ENCODE data around the gene CLEC4G.
A peak's percentile ranks its signal among the peaks of the same experiment; 100 is the strongest.

Gene CLEC4G

DNA sequence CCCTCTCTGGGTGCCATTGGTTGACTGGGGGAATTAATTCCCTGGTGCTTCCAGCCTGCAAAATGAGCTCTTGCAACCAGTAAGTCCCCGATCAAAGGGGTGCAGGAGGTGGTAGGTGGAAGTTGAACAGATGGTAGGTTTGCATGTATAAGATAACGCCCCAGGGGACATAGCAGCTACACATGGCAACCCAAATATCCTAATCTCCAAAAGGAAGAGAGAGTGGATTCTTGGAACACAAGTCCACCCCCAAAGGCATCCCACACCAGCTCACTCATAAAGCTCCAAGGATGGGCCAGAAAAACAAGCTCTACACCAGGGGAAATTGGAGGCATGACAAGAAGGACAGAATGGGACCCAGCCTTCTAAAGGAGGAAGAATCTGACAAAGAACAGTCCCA, 10.7 kb upstream of the CLEC4G start:
- Mint-ChIP-seq H3K4me3 (peak overlapping the region; percentile 42), H3K27ac (peak overlapping the region; percentile 71), H3K9me3 (no peaks in the 10 kb centered on the region), H3K27me3 (no peaks in the 10 kb centered on the region), H3K4me1 (ENCODE audit: low read depth) (peaks cover 87% of the 10 kb centered on the region), H3K36me3 (ENCODE audit: low read depth) (peaks cover 98% of the 10 kb centered on the region)
- intact Hi-C loops (cut with micrococcal nuclease) = no loop called here

DNA sequence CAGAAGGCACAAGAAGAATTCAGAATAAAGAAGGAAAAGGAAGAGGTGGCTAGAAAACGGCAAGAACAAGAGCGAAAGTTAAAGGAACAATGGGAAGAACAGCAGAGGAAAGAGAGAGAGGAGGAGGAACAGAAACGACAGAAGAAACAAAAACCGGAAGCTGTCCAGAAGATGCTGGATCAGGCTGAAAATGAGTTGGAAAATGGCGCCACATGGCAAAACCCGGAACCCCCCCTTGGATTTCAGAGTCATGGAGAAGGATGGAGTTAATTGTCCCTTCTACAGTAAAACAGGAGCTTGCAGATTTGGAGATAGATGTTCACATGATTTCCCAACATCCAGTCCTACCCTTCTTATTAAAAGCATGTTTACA, 8.8 kb upstream of the CLEC4G start:
- intact Hi-C loops (cut with micrococcal nuclease) = loop anchor here (2.0 kb wide), 1 partner anchor 42 kb away; no protein-coding TSS in a partner anchor
- peaks cover 88% of the 10 kb centered on the region for H3K36me3 Mint-ChIP-seq (ENCODE audit: low read depth)
- H3K4me1 Mint-ChIP-seq (ENCODE audit: low read depth) = peaks cover 92% of the 10 kb centered on the region
- H3K9me3 Mint-ChIP-seq = no peaks in the 10 kb centered on the region
- H3K27me3 Mint-ChIP-seq = no peaks in the 10 kb centered on the region
- H3K4me3 Mint-ChIP-seq = peak overlapping the region; percentile 61
- peak overlapping the region; percentile 87 for H3K27ac Mint-ChIP-seq

DNA sequence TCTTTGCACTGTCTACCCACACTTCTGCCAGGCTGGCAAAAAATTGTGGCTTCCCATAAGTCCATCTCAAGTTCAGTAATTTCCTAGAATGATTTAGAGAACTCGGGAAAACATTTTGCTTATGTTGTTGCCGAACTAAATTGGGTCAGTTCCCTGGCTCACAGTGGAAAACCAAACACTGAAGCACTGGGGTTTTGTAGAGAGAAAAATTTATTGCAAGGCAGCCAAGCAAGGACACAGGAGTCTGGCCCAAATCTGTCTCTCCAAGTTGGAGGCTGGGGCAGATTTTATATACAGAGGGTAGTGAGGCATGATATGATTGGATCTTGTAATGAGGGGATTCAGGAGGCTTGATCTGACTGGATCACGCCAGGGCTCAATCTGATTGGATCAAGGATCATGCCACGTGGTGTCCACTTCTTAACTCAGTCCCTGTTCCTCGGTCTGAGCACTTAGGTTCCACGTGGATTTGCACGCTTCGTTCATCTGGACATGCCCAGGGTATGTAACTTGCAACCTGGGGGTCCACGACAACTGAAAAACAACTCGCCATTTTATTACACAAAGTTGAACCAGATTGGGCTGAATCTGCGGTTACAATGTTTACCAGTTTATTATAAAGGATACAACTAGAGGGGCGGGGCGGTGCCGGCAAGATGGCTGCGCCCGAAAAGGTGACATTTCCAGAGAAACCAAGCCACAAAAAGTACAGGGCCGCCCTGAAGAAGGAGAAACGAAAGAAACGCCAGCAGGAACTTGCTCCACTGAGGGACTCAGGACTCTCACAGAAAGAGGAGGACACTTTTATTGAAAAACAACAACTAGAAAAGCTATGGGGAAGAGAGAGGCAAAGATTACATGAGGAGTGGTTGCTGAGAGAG, 8.1 kb upstream of the CLEC4G start:
- Mint-ChIP-seq H3K9me3 (no peaks in the 10 kb centered on the region), H3K36me3 (ENCODE audit: low read depth) (peaks cover 89% of the 10 kb centered on the region), H3K4me1 (ENCODE audit: low read depth) (peaks cover 97% of the 10 kb centered on the region), H3K27me3 (no peaks in the 10 kb centered on the region), H3K27ac (peak overlapping the region; percentile 87), H3K4me3 (peak overlapping the region; percentile 61)
- intact Hi-C loops (cut with micrococcal nuclease) = loop anchor here (2.0 kb wide), 1 partner anchor 41 kb away; no protein-coding TSS in a partner anchor

DNA sequence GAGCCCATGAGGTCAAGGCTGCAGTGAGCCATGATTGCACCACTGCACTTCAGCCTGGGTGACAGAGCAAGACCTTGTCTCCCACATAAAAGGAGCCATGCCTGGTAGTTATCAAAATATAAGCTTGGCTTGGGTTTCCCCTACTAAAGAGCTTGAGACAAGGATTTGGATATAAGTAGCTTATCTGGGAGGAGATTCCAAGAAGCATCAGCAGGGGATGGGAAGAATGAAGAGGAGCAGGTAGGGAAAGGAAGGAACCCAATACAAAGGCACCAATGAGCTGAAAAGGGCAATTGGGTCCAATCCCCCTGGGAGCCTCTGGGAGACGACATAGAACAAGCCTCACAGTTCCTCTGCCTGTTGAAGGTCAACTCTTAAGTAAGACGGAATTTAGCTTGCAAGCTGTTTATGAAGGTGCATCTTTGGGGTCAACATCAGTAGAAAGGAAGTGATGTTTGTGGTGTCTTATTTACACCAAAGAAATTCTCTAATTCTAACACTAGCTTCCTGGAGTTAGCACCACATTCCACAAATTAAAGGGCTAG, 7.4 kb upstream of the CLEC4G start:
- Mint-ChIP-seq H3K27me3 (no peaks in the 10 kb centered on the region), H3K36me3 (ENCODE audit: low read depth) (peaks cover 89% of the 10 kb centered on the region), H3K4me1 (ENCODE audit: low read depth) (peaks cover 97% of the 10 kb centered on the region), H3K9me3 (no peaks in the 10 kb centered on the region), H3K4me3 (no peak overlapping the region), H3K27ac (peak overlapping the region; percentile 87)
- intact Hi-C loops (cut with micrococcal nuclease) = no loop called here

DNA sequence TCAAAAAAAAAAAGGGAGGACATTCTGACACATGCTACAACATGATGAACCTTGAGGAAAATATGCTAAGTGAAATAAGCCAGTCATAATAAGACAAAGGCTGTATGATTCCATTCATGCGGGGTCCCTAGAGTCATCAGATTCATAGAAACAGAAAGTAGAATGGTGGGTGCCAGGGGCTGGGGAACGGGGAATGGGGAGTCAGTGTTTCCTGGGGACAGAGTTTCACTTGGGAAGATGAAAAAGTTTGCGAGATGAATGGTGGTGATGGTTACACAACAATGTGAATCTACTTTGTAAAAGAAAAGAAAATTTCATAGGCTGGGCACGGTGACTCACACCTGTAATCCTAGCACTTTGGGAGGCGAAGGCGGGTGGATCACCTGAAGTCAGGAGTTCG, 6.1 kb upstream of the CLEC4G start:
- H3K27ac Mint-ChIP-seq = peak overlapping the region; percentile 87
- peaks cover 93% of the 10 kb centered on the region for H3K4me1 Mint-ChIP-seq (ENCODE audit: low read depth)
- no peaks in the 10 kb centered on the region for H3K9me3 Mint-ChIP-seq
- intact Hi-C loops (cut with micrococcal nuclease) = no loop called here
- peaks cover 77% of the 10 kb centered on the region for H3K36me3 Mint-ChIP-seq (ENCODE audit: low read depth)
- no peaks in the 10 kb centered on the region for H3K27me3 Mint-ChIP-seq
- no peak overlapping the region for H3K4me3 Mint-ChIP-seq

DNA sequence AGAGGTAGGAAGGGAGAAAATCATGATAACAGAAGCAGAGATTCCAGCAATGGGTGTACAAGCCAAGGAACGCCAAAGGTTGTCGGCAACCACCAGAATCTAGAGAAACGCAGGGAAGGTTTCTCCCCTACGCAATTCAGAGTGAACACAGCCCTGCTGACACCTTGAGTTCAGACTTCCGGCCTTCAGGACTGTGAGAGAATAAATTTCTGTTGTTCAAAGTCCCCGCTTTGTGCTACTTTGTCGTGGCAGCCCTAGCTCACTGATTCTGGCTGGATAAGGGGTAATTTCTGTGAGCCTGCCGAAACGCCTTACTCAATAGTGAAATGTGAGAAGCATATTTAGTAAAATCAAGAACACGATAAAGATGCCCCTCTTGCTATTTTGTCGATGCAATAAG, 5.3 kb upstream of the CLEC4G start:
- Mint-ChIP-seq H3K9me3 (no peaks in the 10 kb centered on the region), H3K27ac (peak overlapping the region; percentile 87), H3K4me1 (ENCODE audit: low read depth) (peaks cover 91% of the 10 kb centered on the region), H3K36me3 (ENCODE audit: low read depth) (peaks cover 69% of the 10 kb centered on the region), H3K27me3 (no peaks in the 10 kb centered on the region), H3K4me3 (no peak overlapping the region)
- intact Hi-C loops (cut with micrococcal nuclease) = no loop called here

DNA sequence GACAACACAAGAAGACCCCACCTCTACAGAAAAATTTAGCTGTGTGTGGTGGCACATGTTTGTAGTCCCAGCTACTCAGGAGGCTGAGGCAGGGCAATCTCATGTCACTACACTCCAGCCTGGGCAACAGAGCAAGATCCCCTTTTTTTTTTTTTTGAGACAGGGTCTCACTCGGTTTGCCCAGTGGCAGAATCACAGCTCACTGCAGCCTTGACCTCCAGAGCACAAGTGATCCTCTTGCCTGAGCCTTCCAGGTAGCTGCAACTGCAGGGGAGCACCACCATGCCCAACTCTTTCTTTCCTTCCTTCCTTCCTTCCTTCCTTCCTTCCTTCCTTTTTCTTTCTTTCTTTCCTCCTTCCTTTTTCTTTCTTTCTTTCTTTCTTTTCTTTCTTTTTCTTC, 4.2 kb upstream of the CLEC4G start:
- Mint-ChIP-seq H3K4me1 (ENCODE audit: low read depth) (peaks cover 93% of the 10 kb centered on the region), H3K4me3 (no peak overlapping the region), H3K36me3 (ENCODE audit: low read depth) (peaks cover 67% of the 10 kb centered on the region), H3K9me3 (no peaks in the 10 kb centered on the region), H3K27ac (peak overlapping the region; percentile 87), H3K27me3 (no peaks in the 10 kb centered on the region)
- intact Hi-C loops (cut with micrococcal nuclease) = no loop called here

DNA sequence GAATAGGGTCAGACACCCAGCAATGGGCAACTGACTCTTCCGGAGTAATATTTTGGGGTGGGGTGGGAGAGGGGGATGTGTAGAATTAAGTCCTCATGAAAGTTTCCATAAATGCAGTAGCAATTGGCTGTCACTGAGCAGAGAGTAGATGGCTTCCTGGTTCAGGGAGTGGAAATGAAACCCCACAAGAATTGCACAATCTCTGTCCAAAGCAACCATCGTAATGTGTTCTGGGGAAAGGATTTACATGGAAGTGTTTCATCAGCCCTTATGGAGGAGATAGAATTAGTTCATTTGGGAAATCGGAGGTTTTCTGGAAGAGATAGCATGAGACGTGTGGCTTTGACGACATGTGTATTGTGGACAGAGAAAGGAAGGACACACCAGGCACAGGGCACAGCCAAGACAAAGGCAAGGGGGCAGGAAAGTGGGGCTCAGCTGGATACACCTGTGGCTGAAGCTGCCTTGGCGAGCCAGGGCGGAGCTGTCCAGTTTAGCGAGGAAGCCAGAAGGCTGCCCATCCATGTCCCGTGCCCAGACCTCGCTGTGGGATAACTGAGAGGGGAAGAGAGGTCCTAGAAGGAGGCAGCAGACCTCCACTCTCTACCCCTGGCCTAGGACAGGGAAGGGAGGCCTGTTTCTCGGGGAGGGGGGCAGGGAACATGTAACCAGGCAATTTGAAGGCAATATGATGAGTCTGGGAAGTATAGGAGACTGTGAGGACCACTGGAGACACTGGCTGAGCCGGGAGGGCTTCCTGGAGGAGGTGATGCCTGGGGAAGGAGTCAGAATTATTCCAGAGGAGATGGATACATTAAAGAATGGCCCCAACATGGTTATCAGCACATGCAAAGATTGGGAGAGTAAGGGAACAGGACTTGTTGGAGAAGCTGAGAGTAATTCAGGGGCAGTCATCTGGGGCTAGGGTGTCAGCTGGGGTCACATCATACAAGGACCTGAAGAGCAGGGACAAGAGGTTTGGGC, 2.6 kb upstream of the CLEC4G start:
- Mint-ChIP-seq H3K4me1 (ENCODE audit: low read depth) (peaks cover 91% of the 10 kb centered on the region), H3K9me3 (no peaks in the 10 kb centered on the region), H3K4me3 (peak overlapping the region; percentile 52), H3K36me3 (ENCODE audit: low read depth) (peaks cover 60% of the 10 kb centered on the region), H3K27ac (peak overlapping the region; percentile 87), H3K27me3 (no peaks in the 10 kb centered on the region)
- intact Hi-C loops (cut with micrococcal nuclease) = loop anchor here (5.0 kb wide), 1 partner anchor 37 kb away; no protein-coding TSS in a partner anchor

DNA sequence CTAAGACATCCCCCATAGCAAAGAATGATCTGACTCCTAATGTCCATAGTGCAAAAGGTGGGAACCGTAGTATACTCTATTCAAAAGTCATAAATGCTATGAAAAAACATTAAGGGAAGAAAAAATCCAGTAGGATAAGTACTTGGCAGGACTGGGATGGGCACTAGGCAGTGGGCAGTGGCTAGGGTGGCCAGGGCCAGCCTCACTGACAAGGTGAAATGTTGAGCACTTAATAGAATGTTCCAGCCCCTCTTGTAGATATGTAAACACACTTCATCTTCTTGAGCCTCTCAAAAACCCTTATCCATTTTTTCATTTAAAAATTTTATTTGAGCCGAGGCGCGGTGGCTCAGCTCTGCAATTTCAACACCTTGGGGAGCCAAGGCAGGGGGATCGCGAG, 1.5 kb upstream of the CLEC4G start:
- H3K27me3 Mint-ChIP-seq = no peaks in the 10 kb centered on the region

DNA sequence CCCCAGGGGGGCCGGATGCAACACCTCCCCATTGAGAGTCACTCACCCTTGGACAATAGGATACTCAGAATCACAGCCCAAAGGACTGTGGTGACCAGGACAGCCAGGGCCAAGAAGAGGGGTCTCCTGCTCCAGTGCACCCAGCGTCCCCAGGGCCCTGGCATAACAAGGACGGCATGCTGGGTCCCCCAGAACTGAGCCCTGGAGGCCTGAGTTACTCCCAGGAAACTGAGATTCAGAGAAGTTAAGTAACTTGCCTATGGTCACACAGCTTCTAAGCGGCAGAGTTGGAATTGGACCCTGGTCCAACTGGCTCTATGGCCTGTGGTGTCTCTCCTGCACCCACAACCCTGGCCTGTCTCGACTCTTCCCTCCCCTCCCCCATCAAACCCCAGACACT, 295 bp downstream of the CLEC4G start:
- Mint-ChIP-seq H3K4me3 (peak overlapping the region; percentile 78), H3K27ac (peak overlapping the region; percentile 90), H3K36me3 (ENCODE audit: low read depth) (peaks cover 65% of the 10 kb centered on the region), H3K4me1 (ENCODE audit: low read depth) (peaks cover 88% of the 10 kb centered on the region), H3K9me3 (no peaks in the 10 kb centered on the region), H3K27me3 (no peaks in the 10 kb centered on the region)
- intact Hi-C loops (cut with micrococcal nuclease) = loop anchor here (5.0 kb wide), 1 partner anchor 34 kb away; no protein-coding TSS in a partner anchor

More for the DNA sequence above, 1.5 kb upstream of the CLEC4G start:
- no peaks in the 10 kb centered on the region for H3K9me3 Mint-ChIP-seq
- H3K36me3 Mint-ChIP-seq (ENCODE audit: low read depth) = peaks cover 60% of the 10 kb centered on the region
- H3K4me1 Mint-ChIP-seq (ENCODE audit: low read depth) = peaks cover 91% of the 10 kb centered on the region
- H3K4me3 Mint-ChIP-seq = peak overlapping the region; percentile 20
- H3K27ac Mint-ChIP-seq = peak overlapping the region; percentile 87
- intact Hi-C loops (cut with micrococcal nuclease) = loop anchor here (5.0 kb wide), 1 partner anchor 36 kb away; no protein-coding TSS in a partner anchor

DNA sequence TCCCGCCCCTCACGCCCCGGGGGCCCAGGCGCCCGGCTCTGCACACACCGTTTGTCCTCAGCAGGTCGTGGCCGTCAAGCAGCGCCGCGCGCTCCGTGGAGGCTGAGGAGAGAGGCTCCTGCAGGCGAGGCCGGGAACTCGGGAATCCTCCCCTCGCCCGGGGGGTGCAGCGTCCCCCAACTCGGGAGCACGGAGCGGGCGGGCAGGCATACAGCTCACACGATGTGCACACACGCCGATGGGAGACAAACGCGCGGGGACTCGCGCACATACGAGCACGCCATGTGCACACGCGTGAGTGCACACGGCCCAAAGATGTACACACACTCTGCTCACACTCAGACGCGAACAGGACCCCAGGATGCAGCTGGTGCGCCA, 703 bp downstream of the CLEC4G start:
- Mint-ChIP-seq H3K27ac (peak overlapping the region; percentile 90), H3K9me3 (no peaks in the 10 kb centered on the region), H3K4me1 (ENCODE audit: low read depth) (peaks cover 88% of the 10 kb centered on the region), H3K36me3 (ENCODE audit: low read depth) (peaks cover 65% of the 10 kb centered on the region), H3K27me3 (no peaks in the 10 kb centered on the region), H3K4me3 (peak overlapping the region; percentile 78)
- intact Hi-C loops (cut with micrococcal nuclease) = loop anchor here (5.0 kb wide), 1 partner anchor 34 kb away; no protein-coding TSS in a partner anchor

DNA sequence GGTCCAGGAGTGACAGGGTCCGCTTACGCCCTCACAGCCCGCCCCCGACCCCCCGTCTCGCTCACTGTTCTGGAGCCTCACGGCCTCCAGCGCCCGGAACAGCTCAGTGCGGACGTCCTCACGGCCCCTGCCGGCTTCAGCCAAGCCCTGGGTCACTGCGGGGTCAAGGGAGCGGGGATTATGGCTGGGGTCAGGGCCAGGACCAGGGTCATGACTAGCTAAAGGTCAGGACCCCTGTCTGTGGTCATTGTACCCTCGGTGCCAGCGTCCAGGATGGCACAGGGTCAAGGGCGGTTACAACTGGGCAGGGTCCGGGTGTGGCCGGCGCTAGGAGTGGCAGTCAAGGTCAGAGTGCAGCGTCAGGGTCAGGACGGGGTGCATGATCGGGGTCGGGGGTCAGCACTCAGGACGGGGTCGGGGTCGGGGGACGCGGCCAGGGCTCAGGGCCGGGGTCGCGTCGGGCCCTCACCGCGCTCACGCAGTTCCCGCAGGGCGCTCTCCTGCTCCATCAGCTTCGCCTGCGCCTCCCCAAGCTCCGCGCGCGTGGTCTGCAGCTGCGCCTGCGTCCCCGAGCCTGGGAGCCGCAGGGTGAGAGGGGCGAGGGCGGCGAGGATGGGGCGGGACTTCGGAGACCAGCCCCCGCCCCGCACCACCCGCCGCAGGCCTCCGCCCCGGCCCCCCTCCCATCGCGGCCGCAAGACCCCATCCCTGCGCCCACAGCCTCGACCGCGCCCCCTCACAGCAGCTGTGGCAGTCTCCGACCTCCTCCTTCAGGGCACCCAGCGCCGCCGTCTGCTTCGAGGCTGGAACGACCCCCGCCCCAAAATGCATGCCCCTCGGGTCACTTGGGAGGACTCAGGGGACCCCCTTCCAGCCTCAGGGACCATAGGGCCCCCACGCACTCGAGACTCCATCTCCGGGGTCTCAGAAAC, 1.4 kb downstream of the CLEC4G start:
- intact Hi-C loops (cut with micrococcal nuclease) = loop anchor here (5.0 kb wide), 1 partner anchor 33 kb away; no protein-coding TSS in a partner anchor
- Mint-ChIP-seq H3K27me3 (no peaks in the 10 kb centered on the region), H3K4me1 (ENCODE audit: low read depth) (peaks cover 86% of the 10 kb centered on the region), H3K9me3 (no peaks in the 10 kb centered on the region), H3K4me3 (peak overlapping the region; percentile 78), H3K27ac (peak overlapping the region; percentile 90), H3K36me3 (ENCODE audit: low read depth) (peaks cover 64% of the 10 kb centered on the region)
